Measurements from ENCODE around the gene DR1.

The DR1 gene

DNA sequence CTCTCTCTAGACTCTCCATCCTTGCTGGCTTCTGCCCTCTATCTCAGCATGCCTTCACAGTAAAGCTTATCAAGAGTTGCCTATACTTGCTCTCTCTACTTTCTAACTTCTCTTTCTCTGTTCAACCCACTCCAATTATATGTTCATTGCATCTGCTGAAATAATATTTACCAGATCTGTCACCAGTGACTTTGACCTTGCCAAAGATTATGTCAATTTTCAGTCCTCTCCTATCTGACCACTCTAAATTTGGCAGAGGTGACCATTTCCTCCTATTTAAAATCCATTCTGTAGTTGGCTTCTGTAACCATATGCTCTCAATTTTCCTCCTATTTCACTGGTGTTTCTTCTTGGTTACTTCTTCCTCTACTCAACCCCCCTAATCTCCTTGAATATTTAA is 38.8 kb upstream of the DR1 start:
- DNase-seq (ENCODE audit: low read depth) = no peak
- H3K4me3 ChIP-seq (ENCODE audit: low read depth, low read length) = no peak overlapping the region
- TF ChIP-seq MYC (IDR thresholded peaks at IDR 0.05; ENCODE audit: low read depth, low read length) = no peak
- TF ChIP-seq POLR2A (IDR thresholded peaks at IDR 0.05; ENCODE audit: extremely low read depth, insufficient read length) = no peak
- TF ChIP-seq, protein P1, sequence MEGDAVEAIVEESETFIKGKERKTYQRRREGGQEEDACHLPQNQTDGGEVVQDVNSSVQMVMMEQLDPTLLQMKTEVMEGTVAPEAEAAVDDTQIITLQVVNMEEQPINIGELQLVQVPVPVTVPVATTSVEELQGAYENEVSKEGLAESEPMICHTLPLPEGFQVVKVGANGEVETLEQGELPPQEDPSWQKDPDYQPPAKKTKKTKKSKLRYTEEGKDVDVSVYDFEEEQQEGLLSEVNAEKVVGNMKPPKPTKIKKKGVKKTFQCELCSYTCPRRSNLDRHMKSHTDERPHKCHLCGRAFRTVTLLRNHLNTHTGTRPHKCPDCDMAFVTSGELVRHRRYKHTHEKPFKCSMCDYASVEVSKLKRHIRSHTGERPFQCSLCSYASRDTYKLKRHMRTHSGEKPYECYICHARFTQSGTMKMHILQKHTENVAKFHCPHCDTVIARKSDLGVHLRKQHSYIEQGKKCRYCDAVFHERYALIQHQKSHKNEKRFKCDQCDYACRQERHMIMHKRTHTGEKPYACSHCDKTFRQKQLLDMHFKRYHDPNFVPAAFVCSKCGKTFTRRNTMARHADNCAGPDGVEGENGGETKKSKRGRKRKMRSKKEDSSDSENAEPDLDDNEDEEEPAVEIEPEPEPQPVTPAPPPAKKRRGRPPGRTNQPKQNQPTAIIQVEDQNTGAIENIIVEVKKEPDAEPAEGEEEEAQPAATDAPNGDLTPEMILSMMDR (IDR thresholded peaks at IDR 0.05; ENCODE audit: low read depth, low read length) = no peak
- TF ChIP-seq, protein P2, sequence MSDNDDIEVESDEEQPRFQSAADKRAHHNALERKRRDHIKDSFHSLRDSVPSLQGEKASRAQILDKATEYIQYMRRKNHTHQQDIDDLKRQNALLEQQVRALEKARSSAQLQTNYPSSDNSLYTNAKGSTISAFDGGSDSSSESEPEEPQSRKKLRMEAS (IDR thresholded peaks at IDR 0.05; ENCODE audit: low read depth, low read length) = no peak

DNA sequence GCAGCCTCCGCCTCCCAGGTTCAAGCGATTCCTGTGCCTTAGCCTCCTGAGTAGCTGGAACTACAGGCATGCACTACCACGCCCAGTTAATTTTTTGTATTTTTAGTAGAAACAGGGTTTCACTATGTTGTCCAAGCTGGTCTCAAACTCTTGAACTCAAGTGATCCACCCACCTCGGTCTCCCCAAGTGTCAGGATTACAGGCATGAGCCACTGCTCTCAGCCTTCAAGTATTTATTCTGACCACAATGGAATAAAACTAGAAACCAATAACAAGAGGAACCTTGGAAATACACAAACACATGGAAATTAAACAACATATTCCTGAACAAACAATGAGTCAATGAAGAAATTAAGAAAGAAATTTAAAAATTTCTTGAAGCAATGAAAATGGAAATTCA is 32.7 kb upstream of the DR1 start:
- TF ChIP-seq MYC (IDR thresholded peaks at IDR 0.05; ENCODE audit: low read depth, low read length) = no peak
- TF ChIP-seq POLR2A (IDR thresholded peaks at IDR 0.05; ENCODE audit: extremely low read depth, insufficient read length) = no peak
- TF ChIP-seq, protein P2 (IDR thresholded peaks at IDR 0.05; ENCODE audit: low read depth, low read length) = no peak
- TF ChIP-seq, protein P1 (IDR thresholded peaks at IDR 0.05; ENCODE audit: low read depth, low read length) = no peak
- H3K4me3 ChIP-seq (ENCODE audit: low read depth, low read length) = no peak overlapping the region
- DNase-seq (ENCODE audit: low read depth) = no peak

DNA sequence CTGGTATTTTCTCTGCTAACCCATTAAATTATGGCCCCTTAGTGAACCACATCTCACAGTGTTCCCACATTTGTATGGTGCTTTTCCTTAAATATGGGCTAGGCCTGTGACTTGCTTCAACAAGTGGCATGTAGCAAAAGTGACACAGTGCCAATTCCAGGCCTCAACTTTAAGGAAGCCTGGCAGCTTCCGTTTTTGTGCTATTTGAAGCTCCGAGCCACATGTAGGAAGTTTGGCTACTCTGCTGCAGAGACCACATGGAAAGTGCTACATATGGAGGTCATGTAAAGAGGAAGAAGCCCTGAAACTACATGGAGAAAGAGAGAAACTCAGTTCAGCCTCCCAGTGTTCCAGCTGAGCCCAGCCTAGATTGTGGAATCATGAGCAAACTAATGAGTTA is 28.5 kb upstream of the DR1 start:
- no peak overlapping the region for H3K4me3 ChIP-seq (ENCODE audit: low read depth, low read length)
- DNase-seq (ENCODE audit: low read depth) = peak; percentile 11
- TF ChIP-seq, protein P1 (IDR thresholded peaks at IDR 0.05; ENCODE audit: low read depth, low read length) = no peak
- TF ChIP-seq, protein P2 (IDR thresholded peaks at IDR 0.05; ENCODE audit: low read depth, low read length) = no peak
- TF ChIP-seq MYC (IDR thresholded peaks at IDR 0.05; ENCODE audit: low read depth, low read length) = no peak
- no peak for TF ChIP-seq POLR2A (IDR thresholded peaks at IDR 0.05; ENCODE audit: extremely low read depth, insufficient read length)

DNA sequence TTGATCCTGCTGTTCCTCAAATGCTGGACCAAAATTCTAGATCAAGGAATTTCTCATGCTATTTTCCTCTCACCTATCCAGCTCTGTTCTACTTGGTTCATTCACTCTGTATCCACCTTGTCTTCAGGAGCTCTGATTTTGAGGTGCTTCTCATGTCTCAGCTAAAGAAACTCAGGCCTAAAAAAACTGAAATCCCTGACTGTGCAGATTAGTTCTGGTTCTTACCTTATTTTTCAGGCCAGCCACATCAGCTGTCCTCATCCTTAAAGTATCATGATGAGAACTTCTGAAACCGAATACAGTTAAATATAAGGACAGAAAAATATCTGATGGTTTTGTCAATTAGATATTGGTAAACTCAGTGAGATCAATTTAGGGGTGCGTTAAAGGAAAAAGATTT is 27.8 kb upstream of the DR1 start:
- TF ChIP-seq, protein P2 (IDR thresholded peaks at IDR 0.05; ENCODE audit: low read depth, low read length) = no peak
- TF ChIP-seq POLR2A (IDR thresholded peaks at IDR 0.05; ENCODE audit: extremely low read depth, insufficient read length) (no peak), MYC (IDR thresholded peaks at IDR 0.05; ENCODE audit: low read depth, low read length) (no peak)
- TF ChIP-seq, protein P1 (IDR thresholded peaks at IDR 0.05; ENCODE audit: low read depth, low read length) = no peak
- H3K4me3 ChIP-seq (ENCODE audit: low read depth, low read length) = no peak overlapping the region
- no peak for DNase-seq (ENCODE audit: low read depth)

DNA sequence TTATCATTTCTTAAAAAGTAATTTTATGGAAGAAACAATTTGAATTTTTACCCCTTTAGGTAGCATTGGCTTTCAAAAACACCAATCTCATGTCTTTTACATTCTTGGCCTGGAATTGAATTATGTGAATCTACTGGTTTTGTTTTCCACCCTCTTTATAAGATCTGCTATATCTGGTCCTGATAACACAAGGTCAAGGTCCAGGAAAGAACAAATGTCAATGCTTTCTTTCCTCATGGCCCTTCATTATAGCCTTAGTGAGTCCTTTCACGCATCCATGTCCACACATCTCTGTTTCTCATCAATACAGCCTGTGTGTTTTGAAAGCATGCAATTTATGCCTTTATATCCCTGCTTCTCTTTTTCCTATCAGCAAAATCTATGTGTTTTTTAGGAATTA is 24.0 kb upstream of the DR1 start:
- H3K4me3 ChIP-seq (ENCODE audit: low read depth, low read length) = no peak overlapping the region
- TF ChIP-seq MYC (IDR thresholded peaks at IDR 0.05; ENCODE audit: low read depth, low read length) = no peak
- TF ChIP-seq POLR2A (IDR thresholded peaks at IDR 0.05; ENCODE audit: extremely low read depth, insufficient read length) = no peak
- TF ChIP-seq, protein P2 (IDR thresholded peaks at IDR 0.05; ENCODE audit: low read depth, low read length) = no peak
- TF ChIP-seq, protein P1 (IDR thresholded peaks at IDR 0.05; ENCODE audit: low read depth, low read length) = no peak
- no peak for DNase-seq (ENCODE audit: low read depth)

DNA sequence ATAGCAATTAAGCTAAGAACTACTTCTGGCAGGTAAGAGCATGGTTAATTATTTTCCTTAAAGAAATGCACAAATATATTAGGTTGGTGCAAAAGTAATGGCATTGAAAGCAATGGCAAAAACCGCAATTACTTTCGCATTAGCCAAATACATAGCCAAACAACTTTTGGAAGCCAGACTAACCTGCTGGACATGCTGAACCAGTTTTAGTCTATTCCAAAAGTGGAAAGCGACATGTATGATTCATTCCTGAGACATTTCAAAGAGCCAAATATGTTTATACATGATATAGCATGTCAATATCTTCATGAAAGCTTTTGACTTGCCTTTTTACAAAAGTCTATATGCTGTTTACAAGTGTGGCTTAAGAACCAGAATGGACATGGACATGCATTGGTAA is 23.4 kb upstream of the DR1 start:
- DNase-seq (ENCODE audit: low read depth) = no peak
- no peak overlapping the region for H3K4me3 ChIP-seq (ENCODE audit: low read depth, low read length)
- TF ChIP-seq MYC (IDR thresholded peaks at IDR 0.05; ENCODE audit: low read depth, low read length) (no peak), POLR2A (IDR thresholded peaks at IDR 0.05; ENCODE audit: extremely low read depth, insufficient read length) (no peak)
- TF ChIP-seq, protein P1 (IDR thresholded peaks at IDR 0.05; ENCODE audit: low read depth, low read length) = no peak
- TF ChIP-seq, protein P2 (IDR thresholded peaks at IDR 0.05; ENCODE audit: low read depth, low read length) = no peak
